HepG2 (cell line): ENCODE results near the gene CYP20A1. TPM values are rescaled to one million over a fixed set of nuclear protein-coding genes. Genes with fewer than 3 reads are reported as not detected.
A peak's percentile ranks its signal among the peaks of the same experiment; 100 is the strongest.

Experiments used
- ATAC-seq: fragments of 200-7000 bp; cut with Tn5 transposase; 3 replicates; pipeline ENCODE4 v1.9.1; 2020; ENCODE audit warnings: mild to moderate bottlenecking, moderate library complexity
- BruUV-seq: library from RNA; stranded (reverse); fragments of 400-500 nt; replicated peaks from 2 replicates; lab custom pipeline; 2021; lab: Mats Ljungman, UMichigan
- CTCF ChIA-PET: fragments of 300-600 bp; formaldehyde crosslinking; extraction: SDS; loops from one replicate; lab custom pipeline; 2021; ENCODE audit warnings: low total read pairs, inconsistent platforms, low intra/inter-chr PET ratio; lab: Yijun Ruan, JAX
- POLR2A ChIA-PET: fragments of 350-600 bp; sonication (Branson Sonifier 250); formaldehyde crosslinking; loops from one replicate; lab custom pipeline; 2020; ENCODE audit warnings: antibody characterized with exemption, inconsistent platforms; lab: Yijun Ruan, JAX
- DNase-seq: peaks from one replicate; pipeline ENCODE4 v3.0.0-alpha.2; 2015; ENCODE audit warnings: low spot score
- FAIRE-seq: peaks from 3 replicates; lab custom pipeline; 2011; peaks lifted over from hg19 to GRCh38; lab: Jason Lieb, UNC
- H2AFZ ChIP-seq: one replicate; pipeline ENCODE4 v1.6.1; 2011; ENCODE audit warnings: low read length, inconsistent platforms
- H3K27ac ChIP-seq: fragments of 300-600 bp; 3 replicates; pipeline ENCODE4 v1.8.0; 2011; ENCODE audit warnings: mixed run types, mild to moderate bottlenecking, mixed read lengths, low read length, inconsistent platforms; ENCODE audit not compliant: insufficient read depth; ENCODE audit errors: extremely low read length
- H3K27me3 ChIP-seq, 2 experiments: fragments of 200-600 bp in 1 of 2; 2 replicates in 1 of 2; 3 replicates in 1 of 2; pipeline versions ENCODE4 v1.6.0 to v1.8.0; 2011; ENCODE audit warnings: low read length in 2 of 2, mild to moderate bottlenecking in 2 of 2, moderate library complexity in 2 of 2, inconsistent platforms in 1 of 2; ENCODE audit not compliant: insufficient read depth in 2 of 2, control insufficient read depth in 1 of 2
- H3K36me3 ChIP-seq, 2 experiments: fragments of 200-600 bp in 1 of 2; replicated peaks in 1 of 2; 2 replicates in 1 of 2; 3 replicates in 1 of 2; pipeline versions ENCODE4 v1.5.1 to v1.8.0; 2011; ENCODE audit warnings: low read length in 2 of 2, inconsistent platforms in 1 of 2; ENCODE audit not compliant: insufficient read depth in 2 of 2, control insufficient read depth in 1 of 2
- H3K4me1 ChIP-seq: 2 replicates; pipeline ENCODE4 v1.5.1; 2012; ENCODE audit warnings: low read length, inconsistent platforms; ENCODE audit not compliant: insufficient read depth
- H3K4me2 ChIP-seq: 2 replicates; pipeline ENCODE4 v1.6.0; 2011; ENCODE audit warnings: low read depth, low read length, inconsistent platforms
- H3K4me3 ChIP-seq, 3 experiments: fragments of 200-600 bp in 1 of 3; sonication (generic), shearing (Covaris generic) in 1 of 3; replicated peaks in 1 of 3; 2 replicates each; pipeline ENCODE4 v1.5.1; 2011 to 2016; ENCODE audit warnings: low read length in 3 of 3, inconsistent platforms in 2 of 3, low read depth in 2 of 3, mild to moderate bottlenecking in 2 of 3, control low read depth in 1 of 3, mixed read lengths in 1 of 3; ENCODE audit not compliant: insufficient read depth in 1 of 3
- H3K79me2 ChIP-seq: one replicate; pipeline ENCODE4 v1.6.1; 2011; ENCODE audit warnings: low read length, inconsistent platforms; ENCODE audit not compliant: insufficient read depth
- H3K9ac ChIP-seq: 2 replicates; pipeline ENCODE4 v1.6.0; 2011; ENCODE audit warnings: mild to moderate bottlenecking, low read depth, low read length, inconsistent platforms; ENCODE audit not compliant: insufficient read depth
- H3K9me3 ChIP-seq: 2 replicates; pipeline ENCODE4 v1.5.1; 2012; ENCODE audit warnings: mild to moderate bottlenecking, low read length
- H4K20me1 ChIP-seq: 2 replicates; pipeline ENCODE4 v1.6.0; 2011; ENCODE audit warnings: inconsistent platforms, mild to moderate bottlenecking, low read length, moderate library complexity; ENCODE audit not compliant: insufficient read depth
- FLYWCH1 ChIP-seq: sonication (generic); formaldehyde crosslinking; IDR thresholded peaks from 2 replicates; pipeline ENCODE4 v1.8.1; 2023; ENCODE audit warnings: mild to moderate bottlenecking, missing genetic modification reagents
- FOXA1 ChIP-seq, 2 experiments: fragments of 450-650 bp in 1 of 2; sonication (generic) in 1 of 2; formaldehyde crosslinking in 1 of 2; IDR thresholded peaks; 2 replicates each; pipeline versions ENCODE4 v1.4.0 to v1.6.1; 2016 to 2020; ENCODE audit warnings: missing genetic modification reagents in 1 of 2
- FOXA3 ChIP-seq: IDR thresholded peaks from 2 replicates; pipeline ENCODE4 v1.6.1; 2016; ENCODE audit warnings: missing genetic modification reagents, missing compliant biosample characterization
- JUNB ChIP-seq: sonication (generic); formaldehyde crosslinking; IDR thresholded peaks from 2 replicates; pipeline ENCODE4 v1.8.0; 2022; ENCODE audit warnings: missing genetic modification reagents, mild to moderate bottlenecking, borderline replicate concordance
- SETDB1 ChIP-seq: sonication (generic); formaldehyde crosslinking; IDR thresholded peaks from 2 replicates; pipeline ENCODE4 v1.5.1; 2020; ENCODE audit warnings: missing genetic modification reagents, mild to moderate bottlenecking, borderline replicate concordance
- SUZ12 ChIP-seq: fragments of 150-350 bp; IDR thresholded peaks from 2 replicates; pipeline ENCODE4 v1.6.1; 2014; ENCODE audit warnings: low read depth, low read length
- ZNF44 ChIP-seq: sonication (generic); formaldehyde crosslinking; IDR thresholded peaks from 2 replicates; pipeline ENCODE4 v1.5.1; 2020; ENCODE audit warnings: mild to moderate bottlenecking, missing genetic modification reagents
- ZNF572 ChIP-seq: sonication (generic); formaldehyde crosslinking; IDR thresholded peaks from 2 replicates; pipeline ENCODE4 v1.5.1; 2020; ENCODE audit warnings: mild to moderate bottlenecking, missing genetic modification reagents
- ZNF652 ChIP-seq: IDR thresholded peaks from 2 replicates; pipeline ENCODE4 v1.6.1; 2016; ENCODE audit warnings: low read depth, borderline replicate concordance
- ZNF775 ChIP-seq: sonication (generic); formaldehyde crosslinking; IDR thresholded peaks from 2 replicates; pipeline ENCODE4 v1.4.0; 2020; ENCODE audit warnings: missing genetic modification reagents, mild to moderate bottlenecking, moderate library complexity, borderline replicate concordance
- ZNF780A ChIP-seq: sonication (generic); formaldehyde crosslinking; IDR thresholded peaks from 2 replicates; pipeline ENCODE4 v1.8.0; 2022; ENCODE audit warnings: mild to moderate bottlenecking, missing genetic modification reagents, moderate library complexity
- in situ Hi-C: cut with HindIII; loops from 2 replicates; pipeline ENCODE4 v1.10.0; 2017; ENCODE audit warnings: low pct_unique_long_range_greater_than_20kb; ENCODE audit not compliant: extremely low pct_ligation_motif_present
- intact Hi-C: fragments of 100-400 bp; cut with micrococcal nuclease; formaldehyde crosslinking; loops from one replicate; pipeline ENCODE4 v1.10.0; 2022; ENCODE audit not compliant: unreplicated experiment
- polyA plus RNA-seq, 8 experiments: library from polyadenylated mRNA; depleted of rRNA in 3 of 8; stranded (reverse) in 7 of 8; unstranded in 1 of 8; fragments of >200 nt; fragmentation: Illumina TruSeq in 4 of 8; extraction: Trizol in 4 of 8; gene quantifications; 2 replicates each; pipeline versions ENCODE4 v1.2.1 to v1.2.3, GENCODE V29; 2011 to 2016; ENCODE audit warnings: low read depth in 4 of 8, missing spikeins in 1 of 8, mixed read lengths in 1 of 8; ENCODE audit not compliant: insufficient read depth in 1 of 8
- total RNA-seq, 5 experiments: library from RNA; depleted of rRNA; stranded (reverse); fragments of >200 nt; fragmentation: Illumina TruSeq; extraction: Trizol; gene quantifications; 2 replicates each; pipeline ENCODE4 v1.2.3, GENCODE V29; 2016; ENCODE audit warnings: low read depth in 1 of 5
- TF ChIP-seq, protein P1 (sequence below): sonication (generic); formaldehyde crosslinking; IDR thresholded peaks from 2 replicates; pipeline ENCODE4 v1.4.0; 2020; ENCODE audit warnings: missing genetic modification reagents

CYP20A1 gene
- total and polyA plus RNA-seq, 2 of the 13 experiments (the other 11 are each of a cell fraction or from before 2014, with no cell fraction given) = 9.6 to 35.3 TPM

- H3K36me3 ChIP-seq = peaks cover 16 to 54% of the 10 kb centered on the region in 2 experiments; a peak in 4 of 5 replicates
Measured at GRCh38 chr2:203279288-203279687, 40.5 kb downstream of the CYP20A1 start.

More at GRCh38 chr2:203279288-203279687, 40.5 kb downstream of the CYP20A1 start:
- FAIRE-seq (no peak), DNase-seq (no peak), ATAC-seq (peak; percentile 41; the same call in 1 of the 3 replicates)
- intact Hi-C loops (loop anchor here (10.0 kb wide), 1 partner anchor 116 kb away; no protein-coding TSS in a partner anchor), in situ Hi-C loops (no loop called here)
- Histone ChIP-seq H3K79me2 (no peaks in the 10 kb centered on the region), H4K20me1 (no peaks in the 10 kb centered on the region), H3K4me3 (no peak overlapping the region), H3K9ac (no peak overlapping the region), H3K27me3 (no peaks in the 10 kb centered on the region), H3K27ac (no peak overlapping the region), H2AFZ (no peak overlapping the region), H3K4me1 (no peaks in the 10 kb centered on the region), H3K4me2 (no peak overlapping the region), H3K9me3 (no peaks in the 10 kb centered on the region)
- POLR2A ChIA-PET = no interaction called here
- CTCF ChIA-PET = no interaction called here
- TF ChIP-seq FOXA3 (CRISPR knock-in tag) (0 out of 2 replicates have a peak, but pooled peaks have one; percentile 24), ZNF775 (CRISPR knock-in tag) (no peak), ZNF44 (CRISPR knock-in tag) (no peak), SETDB1 (CRISPR knock-in tag) (no peak), JUNB (CRISPR knock-in tag) (no peak), ZNF572 (CRISPR knock-in tag) (no peak), FOXA1 (IDR thresholded peaks at IDR 0.05) (no peak), FOXA1 (CRISPR knock-in tag; IDR thresholded peaks at IDR 0.05) (0 out of 2 replicates have a peak, but pooled peaks have one; percentile 24), SUZ12 (no peak), FLYWCH1 (CRISPR knock-in tag) (no peak), ZNF780A (CRISPR knock-in tag) (no peak), ZNF652 (no peak)
- TF ChIP-seq, protein P1, sequence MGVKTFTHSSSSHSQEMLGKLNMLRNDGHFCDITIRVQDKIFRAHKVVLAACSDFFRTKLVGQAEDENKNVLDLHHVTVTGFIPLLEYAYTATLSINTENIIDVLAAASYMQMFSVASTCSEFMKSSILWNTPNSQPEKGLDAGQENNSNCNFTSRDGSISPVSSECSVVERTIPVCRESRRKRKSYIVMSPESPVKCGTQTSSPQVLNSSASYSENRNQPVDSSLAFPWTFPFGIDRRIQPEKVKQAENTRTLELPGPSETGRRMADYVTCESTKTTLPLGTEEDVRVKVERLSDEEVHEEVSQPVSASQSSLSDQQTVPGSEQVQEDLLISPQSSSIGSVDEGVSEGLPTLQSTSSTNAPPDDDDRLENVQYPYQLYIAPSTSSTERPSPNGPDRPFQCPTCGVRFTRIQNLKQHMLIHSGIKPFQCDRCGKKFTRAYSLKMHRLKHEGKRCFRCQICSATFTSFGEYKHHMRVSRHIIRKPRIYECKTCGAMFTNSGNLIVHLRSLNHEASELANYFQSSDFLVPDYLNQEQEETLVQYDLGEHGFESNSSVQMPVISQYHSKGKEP (CRISPR knock-in tag) = no peak
- no TSS peak for BruUV-seq
